Neutrophil (primary cell): ENCODE results near the gene RNF222.

ENCODE experiments used
- H3K27ac ChIP-seq: fragments of 200-600 bp; sonication (generic); 2 replicates; pipeline ENCODE4 v1.5.1; 2016; ENCODE audit warnings: mild to moderate bottlenecking, moderate library complexity
- H3K27me3 ChIP-seq: fragments of 200-600 bp; sonication (generic); 2 replicates; pipeline ENCODE4 v1.6.0; 2016; ENCODE audit warnings: mild to moderate bottlenecking
- H3K36me3 ChIP-seq: fragments of 200-600 bp; sonication (generic); 2 replicates; pipeline ENCODE4 v1.5.1; 2017
- H3K4me1 ChIP-seq, 2 experiments: fragments of 200-600 bp in 1 of 2; sonication (generic) in 1 of 2; 1 replicate in 1 of 2; 2 replicates in 1 of 2; pipeline versions ENCODE4 v1.5.1 to v1.6.1; 2013 to 2016; ENCODE audit warnings: low read depth in 1 of 2, low read length in 1 of 2, mild to moderate bottlenecking in 1 of 2, moderate library complexity in 1 of 2; ENCODE audit not compliant: control insufficient read depth in 1 of 2, insufficient read depth in 1 of 2
- H3K4me3 ChIP-seq, 2 experiments: fragments of 200-600 bp in 1 of 2; sonication (generic) in 1 of 2; 1 replicate in 1 of 2; 2 replicates in 1 of 2; pipeline ENCODE4 v1.5.1; 2013 to 2016; ENCODE audit warnings: low read depth in 1 of 2, low read length in 1 of 2, mild to moderate bottlenecking in 1 of 2, moderate library complexity in 1 of 2
- H3K9me3 ChIP-seq: fragments of 200-600 bp; sonication (generic); 2 replicates; pipeline ENCODE4 v1.5.1; 2016
- CTCF ChIP-seq: fragments of 200-600 bp; sonication (generic); IDR thresholded peaks from 2 replicates; pipeline ENCODE4 v1.5.1; 2016; ENCODE audit warnings: antibody characterized with exemption

Gene RNF222

GRCh38 chr17:8372422-8372821, 25.2 kb downstream of the RNF222 start:
- no peaks in the 10 kb centered on the region for H3K9me3 ChIP-seq
- TF ChIP-seq CTCF: no peak
- no peak overlapping the region for H3K4me3 ChIP-seq
- H3K36me3 ChIP-seq: peaks cover 12% of the 10 kb centered on the region
- H3K4me1 ChIP-seq: peaks cover 23 to 27% of the 10 kb centered on the region in 2 experiments
- H3K27ac ChIP-seq: no peak overlapping the region
- no peaks in the 10 kb centered on the region for H3K27me3 ChIP-seq

GRCh38 chr17:8371786-8372185, 25.8 kb downstream of the RNF222 start:
- Histone ChIP-seq H3K9me3 (no peaks in the 10 kb centered on the region), H3K36me3 (peaks cover 12% of the 10 kb centered on the region), H3K4me3 (no peak overlapping the region), H3K27me3 (no peaks in the 10 kb centered on the region), H3K4me1 (peaks cover 20 to 23% of the 10 kb centered on the region in 2 experiments), H3K27ac (no peak overlapping the region)
- no peak for TF ChIP-seq CTCF

GRCh38 chr17:8369944-8370343, 27.7 kb downstream of the RNF222 start:
- H3K4me3 ChIP-seq: no peak overlapping the region
- H3K9me3 ChIP-seq: no peaks in the 10 kb centered on the region
- H3K27me3 ChIP-seq: no peaks in the 10 kb centered on the region
- peaks cover 10 to 11% of the 10 kb centered on the region in 2 experiments for H3K4me1 ChIP-seq
- peak overlapping the region; percentile 69 for H3K27ac ChIP-seq
- peaks cover 14% of the 10 kb centered on the region for H3K36me3 ChIP-seq
- TF ChIP-seq CTCF: no peak

GRCh38 chr17:8368193-8368592, 29.4 kb downstream of the RNF222 start:
- peaks cover 10 to 11% of the 10 kb centered on the region in 2 experiments for H3K4me1 ChIP-seq
- H3K27me3 ChIP-seq: no peaks in the 10 kb centered on the region
- no peak for TF ChIP-seq CTCF
- H3K27ac ChIP-seq: no peak overlapping the region
- H3K4me3 ChIP-seq: no peak overlapping the region
- no peaks in the 10 kb centered on the region for H3K9me3 ChIP-seq
- H3K36me3 ChIP-seq: peaks cover 15% of the 10 kb centered on the region

- Histone ChIP-seq H3K27ac (no peak overlapping the region), H3K9me3 (no peaks in the 10 kb centered on the region), H3K4me1 (peaks cover 10 to 11% of the 10 kb centered on the region in 2 experiments), H3K4me3 (no peak overlapping the region), H3K36me3 (peaks cover 11% of the 10 kb centered on the region), H3K27me3 (no peaks in the 10 kb centered on the region)
- no peak for TF ChIP-seq CTCF
These were observed 31.4 kb downstream of the RNF222 start for GRCh38 chr17:8366231-8366630.

GRCh38 chr17:8365143-8365542, 32.5 kb downstream of the RNF222 start:
- peaks cover 9% of the 10 kb centered on the region for H3K36me3 ChIP-seq
- H3K27me3 ChIP-seq: no peaks in the 10 kb centered on the region
- H3K4me3 ChIP-seq: no peak overlapping the region
- no peak for TF ChIP-seq CTCF
- peaks cover 7% of the 10 kb centered on the region in 2 experiments for H3K4me1 ChIP-seq
- H3K27ac ChIP-seq: no peak overlapping the region
- H3K9me3 ChIP-seq: no peaks in the 10 kb centered on the region
